Parathyroid adenoma (tissue), 2 donors: ENCODE measurements around the gene FANCC.

Experiments
- H2AFZ ChIP-seq: fragments of 300-600 bp; sonication (generic); one replicate; pipeline ENCODE4 v1.7.0; 2017; ENCODE audit warnings: antibody characterized with exemption, mild to moderate bottlenecking
- H3K27ac ChIP-seq: fragments of 300-600 bp; sonication (generic); one replicate; pipeline ENCODE4 v1.7.0; 2017
- H3K27me3 ChIP-seq: fragments of 300-600 bp; sonication (generic); one replicate; pipeline ENCODE4 v1.7.0; 2017; ENCODE audit warnings: low read length; ENCODE audit not compliant: control insufficient read depth, insufficient read depth
- H3K36me3 ChIP-seq: fragments of 300-600 bp; sonication (generic); one replicate; pipeline ENCODE4 v1.7.0; 2017; ENCODE audit warnings: low read length; ENCODE audit not compliant: control insufficient read depth, insufficient read depth
- H3K4me1 ChIP-seq: fragments of 300-600 bp; sonication (generic); one replicate; pipeline ENCODE4 v1.7.0; 2017; ENCODE audit warnings: control low read depth
- H3K4me2 ChIP-seq: fragments of 300-600 bp; sonication (generic); one replicate; pipeline ENCODE4 v1.7.0; 2017; ENCODE audit warnings: low read length
- H3K4me3 ChIP-seq: fragments of 300-600 bp; sonication (generic); one replicate; pipeline ENCODE4 v1.7.0; 2017; ENCODE audit warnings: low read depth, low read length
- H3K79me2 ChIP-seq: fragments of 300-600 bp; sonication (generic); one replicate; pipeline ENCODE4 v1.7.0; 2017; ENCODE audit warnings: control low read depth
- H3K9ac ChIP-seq: fragments of 300-600 bp; sonication (generic); one replicate; pipeline ENCODE4 v1.7.0; 2017; ENCODE audit warnings: mild to moderate bottlenecking
- H3K9me3 ChIP-seq: fragments of 300-600 bp; sonication (generic); one replicate; pipeline ENCODE4 v1.7.0; 2017; ENCODE audit warnings: low read length; ENCODE audit not compliant: control insufficient read depth
- TF ChIP-seq, protein P1 (sequence below): fragments of 300-600 bp; sonication (generic); IDR thresholded peaks from one replicate; pipeline ENCODE4 v1.7.0; 2017; ENCODE audit warnings: antibody characterized with exemption, mild to moderate bottlenecking
- donor health status: primary hyperparathyroidism.

FANCC gene

DNA sequence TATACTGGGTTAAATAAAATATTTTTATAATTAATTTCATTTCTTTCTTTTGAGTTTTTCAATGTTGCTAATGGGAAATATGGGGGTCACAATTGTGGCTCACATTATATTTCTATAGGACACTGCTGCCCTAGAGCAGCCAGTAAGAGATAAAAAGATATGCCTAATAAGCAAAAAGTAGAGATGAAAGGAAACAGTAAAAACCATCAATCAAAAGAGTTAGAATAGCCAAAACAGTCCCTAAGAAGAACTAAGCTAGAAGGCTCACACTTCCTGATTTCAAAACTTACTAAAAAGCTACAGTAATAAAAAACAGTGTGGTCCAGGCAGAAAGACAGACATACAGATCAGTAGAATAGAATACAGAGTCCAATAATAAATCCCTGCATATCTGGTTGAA lies 104.4 kb downstream of the FANCC start:
- Histone ChIP-seq H3K9ac (no peak overlapping the region), H3K27me3 (no peaks in the 10 kb centered on the region), H3K4me2 (no peak overlapping the region), H3K9me3 (no peaks in the 10 kb centered on the region), H3K27ac (no peak overlapping the region), H3K36me3 (no peaks in the 10 kb centered on the region), H3K4me3 (no peak overlapping the region), H2AFZ (no peak overlapping the region), H3K79me2 (no peaks in the 10 kb centered on the region), H3K4me1 (peaks cover 3% of the 10 kb centered on the region)
- TF ChIP-seq, protein P1, sequence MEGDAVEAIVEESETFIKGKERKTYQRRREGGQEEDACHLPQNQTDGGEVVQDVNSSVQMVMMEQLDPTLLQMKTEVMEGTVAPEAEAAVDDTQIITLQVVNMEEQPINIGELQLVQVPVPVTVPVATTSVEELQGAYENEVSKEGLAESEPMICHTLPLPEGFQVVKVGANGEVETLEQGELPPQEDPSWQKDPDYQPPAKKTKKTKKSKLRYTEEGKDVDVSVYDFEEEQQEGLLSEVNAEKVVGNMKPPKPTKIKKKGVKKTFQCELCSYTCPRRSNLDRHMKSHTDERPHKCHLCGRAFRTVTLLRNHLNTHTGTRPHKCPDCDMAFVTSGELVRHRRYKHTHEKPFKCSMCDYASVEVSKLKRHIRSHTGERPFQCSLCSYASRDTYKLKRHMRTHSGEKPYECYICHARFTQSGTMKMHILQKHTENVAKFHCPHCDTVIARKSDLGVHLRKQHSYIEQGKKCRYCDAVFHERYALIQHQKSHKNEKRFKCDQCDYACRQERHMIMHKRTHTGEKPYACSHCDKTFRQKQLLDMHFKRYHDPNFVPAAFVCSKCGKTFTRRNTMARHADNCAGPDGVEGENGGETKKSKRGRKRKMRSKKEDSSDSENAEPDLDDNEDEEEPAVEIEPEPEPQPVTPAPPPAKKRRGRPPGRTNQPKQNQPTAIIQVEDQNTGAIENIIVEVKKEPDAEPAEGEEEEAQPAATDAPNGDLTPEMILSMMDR: no peak

- H3K9ac ChIP-seq: no peak overlapping the region
- no peak overlapping the region for H3K4me3 ChIP-seq
- no peak overlapping the region for H3K4me2 ChIP-seq
- TF ChIP-seq, protein P1: no peak
- no peaks in the 10 kb centered on the region for H3K27me3 ChIP-seq
- no peaks in the 10 kb centered on the region for H3K36me3 ChIP-seq
- H3K4me1 ChIP-seq: peaks cover 3% of the 10 kb centered on the region
- no peaks in the 10 kb centered on the region for H3K79me2 ChIP-seq
- H3K27ac ChIP-seq: no peak overlapping the region
- H2AFZ ChIP-seq: peak overlapping the region; percentile 33
- H3K9me3 ChIP-seq: no peaks in the 10 kb centered on the region
Observed at GRCh38 chr9:95211028-95211427, 106.5 kb downstream of the FANCC start.

- H2AFZ ChIP-seq: no peak overlapping the region
- no peaks in the 10 kb centered on the region for H3K79me2 ChIP-seq
- H3K4me1 ChIP-seq: peaks cover 3% of the 10 kb centered on the region
- no peaks in the 10 kb centered on the region for H3K27me3 ChIP-seq
- no peak overlapping the region for H3K27ac ChIP-seq
- H3K9me3 ChIP-seq: no peaks in the 10 kb centered on the region
- H3K4me3 ChIP-seq: no peak overlapping the region
- TF ChIP-seq, protein P1: no peak
- no peak overlapping the region for H3K9ac ChIP-seq
- H3K4me2 ChIP-seq: no peak overlapping the region
- H3K36me3 ChIP-seq: no peaks in the 10 kb centered on the region
Observed at GRCh38 chr9:95207403-95207802, 110.1 kb downstream of the FANCC start.

DNA sequence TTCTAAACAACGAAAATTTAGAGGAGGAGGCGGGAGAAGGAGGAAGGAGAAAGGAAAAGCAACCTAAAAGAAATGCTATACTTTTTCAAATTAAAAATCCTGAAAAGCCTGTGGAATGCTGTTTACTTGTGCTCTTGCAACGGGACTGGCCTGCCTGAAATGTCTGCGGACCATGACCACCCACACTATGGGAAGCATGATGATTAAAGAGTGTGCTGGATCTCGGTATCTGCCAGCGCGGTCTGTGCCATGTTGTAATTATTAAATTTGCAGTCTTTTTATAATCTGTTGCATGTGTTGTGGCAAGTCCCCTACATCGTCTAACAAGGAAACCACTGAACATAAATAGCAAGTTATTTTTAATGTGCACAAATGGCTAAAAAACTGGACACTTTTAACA lies 111.4 kb downstream of the FANCC start:
- Histone ChIP-seq H3K9ac (no peak overlapping the region), H3K4me1 (peaks cover 3% of the 10 kb centered on the region), H3K4me3 (no peak overlapping the region), H3K79me2 (no peaks in the 10 kb centered on the region), H2AFZ (no peak overlapping the region), H3K9me3 (no peaks in the 10 kb centered on the region), H3K36me3 (no peaks in the 10 kb centered on the region), H3K27ac (no peak overlapping the region), H3K4me2 (no peak overlapping the region), H3K27me3 (no peaks in the 10 kb centered on the region)
- TF ChIP-seq, protein P1: no peak

GRCh38 chr9:95204710-95205109 lies 112.8 kb downstream of the FANCC start:
- Histone ChIP-seq H3K9me3 (no peaks in the 10 kb centered on the region), H3K36me3 (no peaks in the 10 kb centered on the region), H3K27ac (no peak overlapping the region), H3K4me1 (no peaks in the 10 kb centered on the region), H2AFZ (no peak overlapping the region), H3K9ac (no peak overlapping the region), H3K4me2 (no peak overlapping the region), H3K4me3 (no peak overlapping the region), H3K79me2 (no peaks in the 10 kb centered on the region), H3K27me3 (no peaks in the 10 kb centered on the region)
- TF ChIP-seq, protein P1: no peak
